LoVo (cell line): Measurements from ENCODE around the gene ERC2.

ENCODE experiments used
- DNase-seq: peaks from one replicate; pipeline ENCODE4 v3.0.0-alpha.2; 2016; ENCODE audit warnings: low spot score

The ERC2 gene

DNA sequence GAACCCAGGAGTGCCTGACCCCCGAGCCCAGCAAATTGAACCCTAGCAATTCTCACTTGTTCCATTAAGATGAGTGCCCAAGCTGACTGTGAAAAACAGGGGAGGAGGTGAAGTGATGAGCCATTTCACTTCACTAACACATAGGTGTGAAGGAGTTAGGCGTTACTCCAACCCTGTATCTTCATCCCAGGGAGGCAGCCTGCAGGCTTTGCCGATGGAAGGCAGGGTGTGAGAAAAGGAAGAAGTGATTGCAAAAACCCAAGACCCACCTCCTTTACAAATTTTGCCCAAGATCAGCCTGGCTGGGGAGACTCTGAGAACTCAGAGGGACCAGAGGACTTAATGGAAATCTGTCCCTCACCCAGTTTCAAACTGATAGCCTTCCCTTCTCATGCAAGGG, 851.5 kb downstream of the ERC2 start:
- no peak for DNase-seq

DNA sequence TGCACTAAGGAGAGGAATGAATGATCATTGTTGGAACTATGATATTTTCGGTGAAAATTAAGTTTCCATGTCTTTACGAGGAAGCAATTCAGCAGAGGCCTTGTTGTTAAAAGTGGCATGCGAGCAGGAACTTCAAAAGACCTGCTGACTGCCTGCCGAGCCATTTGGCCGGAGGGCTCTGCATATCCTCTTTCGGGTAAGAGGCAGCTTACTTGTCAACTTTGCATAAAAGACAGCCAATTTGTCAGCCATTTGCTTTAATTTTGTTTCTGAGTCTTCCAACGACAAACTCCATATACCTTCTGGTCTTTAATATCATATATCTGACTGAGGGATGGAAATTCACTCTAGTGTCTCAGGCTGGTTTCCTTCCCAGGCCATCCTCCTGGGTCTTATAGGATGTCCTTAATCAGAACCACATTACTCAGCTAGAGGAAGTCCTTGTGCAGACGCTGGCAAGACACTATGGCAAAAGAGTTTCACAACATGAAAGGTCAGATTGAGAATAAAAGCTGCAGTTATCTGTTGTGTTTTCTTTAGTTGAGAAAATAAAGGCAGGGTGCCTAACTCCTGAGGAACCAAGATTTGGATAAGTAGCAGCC, 852.5 kb downstream of the ERC2 start:
- DNase-seq, result no peak

DNA sequence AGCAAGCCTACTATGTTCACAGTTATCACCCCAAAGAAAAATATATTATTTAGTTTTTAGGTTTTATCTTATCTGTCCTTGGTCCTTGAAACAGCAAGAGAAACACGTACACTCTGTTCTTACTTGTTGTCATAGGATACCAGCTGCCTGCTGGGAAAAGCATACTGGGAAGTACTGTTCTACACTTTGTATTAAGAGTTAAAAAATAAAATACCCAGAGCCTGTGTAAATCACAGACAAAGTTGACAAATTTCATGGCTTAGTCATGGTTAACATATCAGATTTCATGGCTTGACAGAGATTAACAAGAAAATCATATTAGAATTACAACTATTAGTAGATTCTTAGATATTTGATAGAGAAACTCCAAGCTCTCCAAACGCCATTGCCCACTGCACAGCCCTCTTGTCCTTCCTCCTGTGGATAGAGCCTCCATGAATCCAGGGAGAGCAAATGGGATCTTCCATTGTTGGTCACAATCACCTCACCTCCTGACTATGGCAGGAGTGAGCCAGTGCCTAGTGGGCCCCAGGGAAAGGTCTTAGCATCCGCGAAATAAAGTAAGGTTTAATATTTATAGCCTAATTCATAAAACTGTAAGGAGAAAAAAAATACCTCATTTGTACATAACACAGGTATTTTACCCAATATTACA, 853.1 kb downstream of the ERC2 start:
- no peak for DNase-seq

DNA sequence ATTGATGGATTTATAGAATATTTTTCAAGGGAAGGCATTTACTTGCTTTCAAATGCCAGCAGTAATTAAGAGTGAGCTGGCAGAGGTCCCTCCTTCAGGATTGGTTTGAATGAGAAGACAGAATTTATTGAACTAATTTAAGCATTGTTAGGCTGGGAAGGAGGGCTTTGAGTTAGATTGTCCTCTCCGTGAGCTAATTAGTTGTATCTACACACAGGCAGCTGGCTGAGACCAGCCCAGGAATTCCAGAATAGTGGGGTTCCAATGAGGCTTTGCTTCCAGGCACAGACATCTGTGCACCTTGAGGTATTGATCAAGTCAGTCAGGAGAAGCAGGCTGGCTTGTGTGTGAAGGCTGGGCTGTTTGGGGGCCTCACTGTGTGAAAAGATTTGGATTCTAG, 857.1 kb downstream of the ERC2 start:
- no peak for DNase-seq

DNA sequence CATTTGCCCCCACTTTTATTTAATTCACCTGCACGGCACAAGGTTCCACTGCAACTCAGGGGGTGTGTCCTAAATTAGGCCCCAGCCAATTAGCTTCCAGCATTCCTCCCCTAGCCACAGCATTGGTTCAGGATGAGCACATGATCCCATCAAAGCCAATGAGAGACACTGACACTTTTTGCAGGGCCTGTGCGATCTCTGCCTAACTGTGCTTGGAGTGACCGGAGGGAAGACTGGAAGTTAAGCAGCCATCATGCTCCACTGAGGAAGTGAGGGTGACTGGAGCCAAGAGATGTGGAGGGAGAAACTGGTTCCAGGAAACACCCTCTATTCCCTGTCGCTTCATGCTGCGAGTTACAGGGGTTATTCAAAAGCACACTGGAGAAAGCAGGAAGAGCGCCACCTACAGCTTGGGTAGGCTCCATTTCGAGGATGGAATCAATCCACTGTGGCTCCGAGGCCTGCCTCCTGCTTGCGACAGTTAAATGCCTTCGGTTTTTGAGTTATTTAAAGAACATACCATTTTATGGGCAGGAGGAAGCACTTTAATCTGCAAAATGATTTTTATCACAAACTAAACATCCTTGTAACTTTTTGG, 858.9 kb downstream of the ERC2 start:
- DNase-seq, result no peak

DNA sequence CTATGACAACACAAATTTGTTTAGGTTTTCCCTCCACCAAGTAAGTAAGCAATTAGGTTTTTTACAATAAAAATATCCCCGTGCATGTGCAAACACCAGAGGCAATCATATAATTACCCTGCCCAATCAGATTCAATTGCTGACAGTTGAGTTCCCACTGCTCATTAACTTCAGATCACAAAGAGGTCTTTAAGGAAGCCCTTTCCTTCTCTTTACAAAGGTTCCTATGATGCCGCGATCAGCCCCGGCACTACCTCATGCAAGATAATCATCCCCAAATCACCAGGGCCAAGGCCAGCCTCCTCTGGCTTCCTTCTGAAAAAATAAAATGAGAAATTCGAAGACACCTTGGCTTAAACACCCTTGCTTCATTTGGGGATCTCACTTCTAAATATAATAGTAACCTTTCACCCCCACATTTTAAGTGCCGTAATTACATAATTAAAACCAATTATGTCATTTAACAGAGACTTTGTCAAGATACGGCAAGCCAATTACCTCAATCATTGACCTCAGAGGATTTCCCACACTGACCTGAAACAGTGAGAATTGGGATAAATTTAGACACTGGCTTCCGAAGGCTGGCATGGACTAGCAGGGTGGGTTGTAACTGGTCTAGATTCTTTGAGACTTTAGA, 859.8 kb downstream of the ERC2 start:
- no peak for DNase-seq

DNA sequence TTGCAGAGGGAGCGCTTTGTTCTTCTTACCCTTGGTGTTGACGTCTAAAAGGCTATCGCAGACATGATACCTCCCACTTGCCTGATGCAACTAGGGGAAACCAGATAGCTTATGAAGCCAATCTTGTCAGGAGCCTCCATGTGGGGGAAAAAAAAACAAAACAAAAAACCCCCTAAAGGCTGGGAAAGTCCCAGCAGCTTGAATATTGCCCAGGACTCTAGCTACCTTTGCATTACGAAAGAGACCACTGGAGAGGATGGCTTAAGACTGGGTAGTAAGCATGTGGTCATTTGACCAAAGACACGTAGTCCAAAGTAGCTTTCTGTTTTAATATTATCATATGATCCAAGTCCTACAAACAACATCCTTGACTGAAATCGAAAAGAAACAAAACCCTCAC, 860.4 kb downstream of the ERC2 start:
- DNase-seq, result no peak

DNA sequence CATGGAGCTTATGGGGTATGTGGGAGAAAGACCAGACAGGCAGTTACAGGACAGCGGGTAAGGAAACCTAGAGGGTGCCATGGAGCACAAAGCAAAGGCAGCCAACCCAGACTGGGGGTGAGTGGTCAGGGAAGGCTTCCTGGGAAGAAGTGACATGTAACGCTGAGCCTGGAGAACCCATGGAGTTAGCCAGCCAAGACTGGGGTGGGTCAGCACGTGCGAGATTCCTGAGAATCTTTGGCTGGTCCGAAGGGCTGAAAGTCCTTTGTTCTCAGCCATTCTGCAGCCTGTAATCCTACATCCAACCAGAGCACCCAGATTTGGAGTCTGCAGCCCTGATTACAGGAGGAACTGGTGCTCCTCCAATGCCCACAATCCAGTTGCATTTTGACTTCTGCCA, 861.1 kb downstream of the ERC2 start:
- DNase-seq, result no peak

DNA sequence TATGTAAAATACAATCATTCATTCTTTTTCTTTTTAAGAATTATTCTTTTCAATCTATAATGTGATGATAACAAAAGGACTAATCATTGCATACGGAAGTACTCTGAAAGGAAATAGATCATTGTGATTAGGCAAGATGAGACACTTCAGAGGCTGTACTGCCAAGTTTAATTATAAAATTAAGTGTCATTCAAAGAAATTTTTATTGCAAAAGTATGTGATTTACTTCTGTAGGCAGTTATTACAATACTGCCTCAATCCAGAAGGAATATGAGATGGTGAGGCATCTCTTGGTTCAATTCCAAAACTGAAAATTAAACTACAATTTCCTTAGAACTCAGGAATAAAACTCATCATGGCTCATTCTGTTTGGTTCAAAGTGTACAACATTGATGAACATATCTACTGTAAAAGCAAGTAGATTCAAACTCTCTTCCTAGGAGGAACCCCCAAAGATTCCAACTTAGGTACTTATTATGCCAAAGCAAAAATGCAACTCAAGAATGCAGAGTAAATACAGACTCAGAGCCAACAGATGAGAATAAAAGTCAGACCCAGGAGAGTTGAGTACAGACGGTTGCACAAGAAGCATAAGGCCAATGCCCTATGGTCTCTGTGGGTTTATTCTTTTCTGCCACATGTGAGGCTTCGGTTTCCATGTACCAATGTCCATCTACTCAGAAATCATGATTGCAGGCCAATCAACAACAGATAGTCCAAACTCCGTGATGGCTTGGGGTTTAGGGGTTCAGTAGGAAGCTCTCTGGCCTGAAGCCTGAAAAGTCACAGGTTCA, 862.6 kb downstream of the ERC2 start:
- no peak for DNase-seq

DNA sequence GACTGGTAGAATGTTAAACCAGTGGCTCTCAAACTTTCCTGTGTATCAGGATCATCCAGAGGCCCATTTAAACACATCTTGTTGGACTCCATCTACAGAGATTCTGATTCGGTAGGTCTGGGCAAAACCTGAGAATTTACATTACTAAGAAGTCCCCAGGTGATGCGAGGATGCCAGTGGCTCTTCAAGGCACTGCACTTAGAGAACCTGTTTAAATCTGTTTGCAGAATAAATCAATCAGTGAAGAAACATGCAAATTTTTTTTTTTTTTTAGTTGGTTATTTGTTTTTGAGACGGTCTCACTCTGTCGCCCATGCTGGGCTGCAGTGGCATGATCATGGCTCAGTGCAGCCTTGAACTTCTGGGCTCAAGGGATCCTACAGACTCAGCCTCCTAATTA, 863.4 kb downstream of the ERC2 start:
- no peak for DNase-seq

DNA sequence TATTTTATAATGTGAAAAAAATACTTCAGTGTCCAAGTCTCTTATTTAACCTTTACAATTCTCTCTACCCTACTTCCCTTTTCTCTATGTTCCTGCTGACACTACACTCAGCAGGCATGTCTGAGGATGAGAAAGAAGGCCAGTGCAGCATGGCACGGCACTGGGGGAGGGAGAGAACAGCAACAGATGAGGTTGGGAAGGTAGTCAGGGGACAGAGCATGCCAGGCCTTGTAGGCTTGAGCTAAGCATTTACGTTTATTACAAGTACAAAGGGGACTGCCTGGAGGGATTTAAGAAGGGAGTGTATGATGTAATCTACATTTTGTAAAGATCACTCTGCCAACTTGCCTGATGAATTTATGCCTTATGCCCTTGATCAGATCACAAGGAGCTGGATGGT, 863.9 kb downstream of the ERC2 start:
- no peak for DNase-seq

DNA sequence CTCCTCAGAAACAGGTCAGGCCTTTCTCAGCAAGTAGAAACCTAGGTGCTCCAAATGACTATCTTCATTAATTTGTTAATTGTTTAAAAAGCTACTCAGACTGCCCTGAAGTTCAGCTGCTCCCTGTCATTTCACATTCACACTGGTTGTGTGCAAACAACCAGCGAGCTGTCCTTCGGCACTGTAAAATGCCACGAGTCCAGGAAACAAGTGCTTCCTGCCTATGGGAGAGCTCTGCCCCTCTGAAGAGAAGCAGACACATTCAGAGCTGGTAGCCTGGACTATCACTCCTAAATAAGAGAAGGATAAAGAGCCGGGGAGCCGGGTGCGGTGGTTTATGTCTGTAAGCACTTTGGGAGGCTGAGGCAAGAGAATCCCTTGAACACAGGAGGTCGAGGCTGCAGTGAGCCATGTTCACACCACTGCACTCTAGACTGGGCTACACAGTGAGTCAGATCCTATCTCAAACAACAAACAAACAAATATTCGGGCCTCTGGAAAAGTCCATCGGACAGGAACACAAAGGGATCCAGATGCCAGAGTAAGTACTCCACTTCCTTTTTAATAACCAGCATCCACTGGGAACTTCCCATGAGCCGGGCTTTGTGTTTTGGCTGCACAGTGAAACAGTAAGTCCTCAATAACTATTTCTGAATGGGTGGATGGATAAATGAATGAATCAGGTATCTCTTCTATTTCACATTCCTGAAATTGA, 866.7 kb downstream of the ERC2 start:
- DNase-seq, result no peak

DNA sequence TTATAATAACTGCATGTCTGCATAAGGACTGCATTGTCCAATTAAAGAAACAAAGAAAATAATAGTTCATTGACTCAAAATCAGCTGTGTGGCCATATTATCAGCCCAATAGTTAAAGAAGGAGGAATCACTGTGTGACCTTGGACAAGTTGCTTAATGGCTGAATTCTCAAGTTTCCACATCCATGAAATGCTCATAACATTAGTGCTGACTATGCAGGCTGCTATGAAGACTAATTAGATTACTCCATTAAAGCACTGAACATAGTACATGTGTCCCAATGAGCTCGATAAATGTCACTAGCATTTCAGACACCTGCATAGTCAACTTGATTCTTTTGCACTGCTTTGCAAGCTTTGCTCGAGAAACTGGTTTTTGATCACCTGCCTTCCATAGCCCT, 870.0 kb downstream of the ERC2 start:
- DNase-seq, result no peak

DNA sequence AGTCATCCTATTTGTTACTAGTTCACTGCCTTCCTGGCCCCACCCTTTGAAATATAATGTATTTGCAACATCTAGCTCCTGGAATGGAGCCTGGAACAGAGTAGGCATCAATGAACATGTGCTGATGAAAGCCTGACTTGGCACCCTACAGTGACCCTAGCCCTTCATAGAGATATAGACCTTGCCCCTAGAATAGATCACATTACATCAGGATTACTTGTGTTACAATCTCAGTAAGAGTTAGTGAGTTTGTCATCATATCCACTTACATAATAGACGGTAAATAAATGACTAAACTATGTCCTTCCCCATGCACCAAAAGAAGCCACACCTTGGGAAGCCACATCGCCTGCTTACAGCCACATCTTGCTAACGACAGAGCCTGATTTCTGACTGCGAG, 870.6 kb downstream of the ERC2 start:
- DNase-seq, result no peak

DNA sequence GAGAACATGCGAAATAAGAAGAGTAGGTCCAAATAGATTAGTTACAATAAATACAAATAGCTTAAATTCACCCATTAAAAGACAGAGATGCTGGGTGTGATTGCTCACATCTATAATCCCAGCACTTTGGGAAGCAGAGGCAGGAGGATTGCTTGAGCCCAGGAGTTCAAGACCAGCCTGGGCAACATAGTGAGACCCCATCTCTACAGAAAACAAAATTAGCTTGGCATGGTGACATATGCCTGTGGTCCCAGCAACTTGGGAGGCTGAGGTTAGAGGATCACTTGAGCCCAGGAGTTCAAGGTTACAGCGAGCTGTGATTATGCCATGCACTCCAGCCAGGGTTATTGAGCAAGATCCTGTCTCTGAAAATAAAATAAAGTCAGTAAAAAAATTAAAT, 872.1 kb downstream of the ERC2 start:
- DNase-seq, result no peak

DNA sequence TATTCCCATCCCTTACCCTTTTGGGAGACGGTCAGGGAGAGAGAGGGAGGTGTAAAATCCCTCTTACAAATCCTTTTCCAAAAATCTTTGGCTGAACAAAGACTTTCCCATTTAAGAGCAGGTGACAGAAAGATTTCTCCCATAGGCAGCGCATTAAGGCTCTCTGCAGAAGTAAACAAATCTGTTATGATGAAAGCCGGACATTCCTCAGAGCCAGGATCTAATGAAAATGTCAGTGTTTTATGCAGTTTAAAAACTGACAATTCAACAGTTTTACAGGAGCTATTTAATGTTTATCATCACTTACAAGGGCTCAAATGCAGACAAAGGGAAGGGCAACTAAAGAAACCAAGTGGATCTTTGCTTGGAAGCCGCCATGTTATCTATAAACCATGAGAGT, 872.8 kb downstream of the ERC2 start:
- no peak for DNase-seq

DNA sequence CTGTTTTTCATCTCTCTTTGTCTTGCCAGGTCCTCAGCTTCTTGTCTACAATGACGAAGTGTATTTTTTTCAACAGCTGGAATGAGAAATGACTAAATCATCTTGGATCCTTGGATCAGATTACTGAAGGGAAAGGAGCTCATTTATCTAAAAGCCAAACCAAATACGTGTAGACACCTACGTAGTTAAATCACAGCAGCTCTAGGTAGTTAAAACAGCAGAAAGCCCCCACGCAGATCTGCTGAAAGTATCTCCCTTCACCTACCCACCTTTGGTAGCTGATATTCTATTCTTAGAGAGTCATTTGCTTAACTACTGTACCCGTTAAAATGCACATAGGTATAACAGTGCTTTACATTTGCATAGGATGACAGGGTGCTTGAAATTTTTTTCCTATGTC, 875.7 kb downstream of the ERC2 start:
- no peak for DNase-seq

DNA sequence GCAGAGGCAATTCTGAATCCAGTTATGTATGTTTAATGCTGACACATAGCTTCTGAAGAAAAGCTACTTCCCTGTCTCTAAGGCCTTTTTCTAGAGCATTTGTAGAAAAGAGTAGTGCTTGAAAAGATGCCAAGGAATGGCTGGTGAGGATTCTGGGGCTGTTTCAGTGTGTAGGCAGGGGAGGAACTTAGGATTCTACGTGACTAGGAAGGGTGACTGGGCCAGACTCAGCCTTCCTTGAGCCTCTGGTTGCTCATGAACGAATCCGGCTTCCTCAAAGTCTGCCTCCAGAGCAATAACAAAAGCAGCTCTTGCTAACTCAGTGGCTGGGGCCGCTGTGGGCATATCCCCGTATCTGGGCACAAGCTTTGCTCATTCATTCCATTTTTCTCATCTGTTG, 876.4 kb downstream of the ERC2 start:
- no peak for DNase-seq

DNA sequence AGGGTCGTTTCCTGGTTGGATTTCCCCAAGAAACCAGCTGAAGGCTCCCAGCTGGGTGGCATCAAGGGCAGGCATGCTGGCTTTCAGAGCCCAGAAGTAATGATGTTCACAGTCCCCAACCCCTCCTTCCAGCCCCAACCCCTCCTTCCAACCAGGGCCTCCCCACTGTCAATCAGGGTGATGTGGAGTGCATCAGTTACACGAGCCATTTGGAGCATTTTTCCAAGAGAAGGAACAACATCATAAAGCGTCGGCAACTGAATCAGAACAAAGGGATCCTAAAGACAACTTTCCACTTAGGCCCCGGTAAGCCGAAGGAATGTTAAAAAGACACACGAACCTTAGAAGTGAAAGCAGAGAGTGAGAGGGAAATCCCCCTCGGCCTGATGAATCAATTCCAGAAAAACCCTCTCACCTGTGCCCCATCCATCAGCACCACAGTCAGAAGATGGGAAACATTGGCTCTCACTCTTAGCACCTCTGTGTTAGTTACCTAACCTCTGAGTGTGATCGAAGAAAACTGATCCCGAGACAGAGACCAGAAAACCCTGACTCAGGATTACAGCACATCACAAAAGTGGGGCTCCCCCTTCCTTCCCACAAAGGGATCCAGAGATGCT, 880.0 kb downstream of the ERC2 start:
- DNase-seq, result no peak

DNA sequence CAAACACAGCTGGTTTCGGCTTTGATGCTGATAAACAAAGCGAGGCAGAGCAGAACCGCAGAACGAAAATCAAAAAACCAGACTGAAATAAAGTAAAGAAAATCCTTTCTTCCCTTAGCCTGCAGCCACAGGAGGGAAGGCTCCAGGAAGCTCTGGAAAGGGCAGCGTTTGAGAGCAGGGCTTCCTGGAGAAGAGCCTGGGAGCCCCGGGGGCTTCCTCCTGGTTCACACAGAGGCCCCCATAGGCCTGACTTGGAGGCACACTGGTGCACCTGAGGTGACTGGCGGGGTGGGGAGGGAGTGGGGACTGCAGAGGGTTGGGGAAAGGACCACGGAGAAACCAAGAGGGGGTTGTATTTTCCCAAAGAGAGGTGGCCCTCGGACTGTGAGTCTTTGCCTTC, 882.4 kb downstream of the ERC2 start:
- no peak for DNase-seq

DNA sequence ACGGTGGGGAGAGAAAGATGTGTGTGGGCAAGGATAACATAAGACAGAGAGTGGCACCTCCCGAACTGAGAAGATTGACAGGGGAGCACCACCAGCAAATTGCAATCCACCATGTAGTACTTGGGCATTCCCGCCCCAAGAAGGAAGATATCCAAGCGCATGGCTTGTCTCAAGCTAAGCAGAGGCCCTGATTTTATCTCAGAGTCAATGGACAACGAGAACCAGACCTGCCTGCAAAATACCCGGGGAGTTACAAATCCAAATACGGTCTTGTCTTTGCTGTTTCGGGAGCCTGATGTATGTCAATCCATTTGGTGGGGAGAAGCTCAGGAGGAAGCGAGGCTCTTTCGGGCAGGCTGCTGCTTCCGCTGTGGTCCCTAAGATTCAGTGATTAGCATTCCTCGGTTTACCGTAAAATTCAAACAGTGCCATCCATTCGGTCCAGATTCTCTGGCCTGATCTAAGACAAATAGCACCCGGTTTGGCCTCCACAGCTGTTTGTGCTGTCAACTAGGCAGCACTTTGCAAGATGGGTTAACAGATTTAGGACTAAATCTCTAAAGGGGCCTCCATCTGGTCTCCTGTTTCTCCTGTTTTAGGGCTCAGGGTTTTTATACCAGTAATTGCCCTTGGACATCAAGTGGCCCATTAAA, 883.4 kb downstream of the ERC2 start:
- no peak for DNase-seq
